H1 (cell line): Measurements from ENCODE around the gene MDFI. TPM values are rescaled to one million over a fixed set of nuclear protein-coding genes. Genes with fewer than 3 reads are reported as not detected.

Experiments
- HDAC2 ChIP-seq, 2 experiments: fragments of 300-600 bp in 1 of 2; sonication (generic) in 1 of 2; IDR thresholded peaks; 2 replicates each; pipeline ENCODE4 v1.6.1; 2011 to 2012; ENCODE audit warnings: low read depth in 2 of 2, low read length in 2 of 2, mild to moderate bottlenecking in 2 of 2, moderate library complexity in 2 of 2, borderline replicate concordance in 1 of 2, inconsistent platforms in 1 of 2
- polyA plus RNA-seq, 7 experiments: library from polyadenylated mRNA; depleted of rRNA in 3 of 7; stranded (reverse) in 5 of 7; unstranded in 2 of 7; fragments of >200 nt in 5 of 7; fragments of 200-250 nt in 2 of 7; gene quantifications; 1 replicate in 5 of 7; 2 replicates in 1 of 7; 4 replicates in 1 of 7; pipeline versions ENCODE4 v1.2.1 to v1.2.3, GENCODE V29; 2011 to 2013; ENCODE audit warnings: missing spikeins in 2 of 7, mixed read lengths in 2 of 7
- total RNA-seq: library from RNA; stranded (reverse); fragmentation: NEBNext Ultra II Directional; extraction: Animal tissue kit (Norgen Biotek cat#: 25700); gene quantifications from 2 replicates; pipeline ENCODE4 v1.2.1, GENCODE V29; 2021

Gene MDFI
- total and polyA plus RNA-seq, 2 of the 8 experiments (the other 6 are each of a cell fraction or from before 2014, with no cell fraction given): 41.0 to 65.6 TPM

DNA sequence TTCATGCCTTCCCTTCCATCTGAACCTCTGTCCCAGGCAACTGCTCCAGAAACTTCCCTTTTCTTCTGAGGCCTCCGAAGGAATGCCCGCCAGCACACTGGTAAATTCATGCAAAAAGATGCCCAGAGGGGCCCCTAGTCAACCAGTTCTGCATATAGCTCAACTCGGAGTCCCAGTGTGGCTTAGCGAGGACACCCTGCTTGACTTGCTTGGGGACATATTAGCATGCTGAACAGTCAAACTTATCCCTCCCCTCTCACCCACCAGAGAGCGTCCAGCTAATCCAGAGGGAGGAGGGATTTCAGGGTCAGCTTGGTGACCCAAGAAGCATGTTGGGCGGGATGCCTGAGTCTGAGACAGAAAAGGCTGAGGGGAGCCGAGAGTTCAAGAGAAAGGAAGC lies 23.0 kb upstream of the MDFI start (continued):
- TF ChIP-seq HDAC2 (IDR thresholded peaks at IDR 0.05; ENCODE audit: borderline replicate concordance in 1 of 2, low read depth in 2 of 2, low read length in 2 of 2): no peak
